RWPE2 (cell line): ENCODE data around the gene KYAT1.

Experiments used
- ATAC-seq: fragments of 200-7000 bp; cut with Tn5 transposase; 3 replicates; pipeline ENCODE4 v1.9.1; 2021; ENCODE audit warnings: low read depth
- DNase-seq: peaks from one replicate; pipeline ENCODE4 v3.0.0-alpha.2; 2020; ENCODE audit warnings: low spot score
- H3K27ac ChIP-seq: fragments of 450-650 bp; 2 replicates; pipeline ENCODE4 v1.5.1; 2017; ENCODE audit warnings: mild to moderate bottlenecking; ENCODE audit not compliant: poor library complexity, severe bottlenecking
- H3K27me3 ChIP-seq: fragments of 250-450 bp; sonication (Bioruptor Pico); 2 replicates; pipeline ENCODE4 v1.5.1; 2021; ENCODE audit warnings: mild to moderate bottlenecking, moderate library complexity; ENCODE audit not compliant: insufficient read depth, poor library complexity, severe bottlenecking
- H3K36me3 ChIP-seq: fragments of 250-450 bp; sonication (Bioruptor Pico); 2 replicates; pipeline ENCODE4 v1.5.1; 2020; ENCODE audit warnings: low read depth, mild to moderate bottlenecking, moderate library complexity
- H3K4me1 ChIP-seq: fragments of 250-450 bp; sonication (Bioruptor Pico); 2 replicates; pipeline ENCODE4 v1.5.1; 2021; ENCODE audit warnings: mild to moderate bottlenecking, moderate library complexity; ENCODE audit not compliant: insufficient read depth, poor library complexity, severe bottlenecking
- H3K4me3 ChIP-seq: fragments of 250-450 bp; sonication (Bioruptor Pico); 2 replicates; pipeline ENCODE4 v1.5.1; 2021; ENCODE audit warnings: mild to moderate bottlenecking, moderate library complexity; ENCODE audit not compliant: severe bottlenecking
- H3K9me3 ChIP-seq: fragments of 250-450 bp; sonication (Bioruptor Pico); 2 replicates; pipeline ENCODE4 v1.5.1; 2021; ENCODE audit warnings: mild to moderate bottlenecking, moderate library complexity; ENCODE audit not compliant: severe bottlenecking
- TF ChIP-seq, protein P1 (sequence below): fragments of 450-650 bp; IDR thresholded peaks from one replicate; pipeline ENCODE4 v1.5.1; 2017; ENCODE audit warnings: mild to moderate bottlenecking, moderate library complexity; ENCODE audit not compliant: poor library complexity, severe bottlenecking

The KYAT1 gene

DNA sequence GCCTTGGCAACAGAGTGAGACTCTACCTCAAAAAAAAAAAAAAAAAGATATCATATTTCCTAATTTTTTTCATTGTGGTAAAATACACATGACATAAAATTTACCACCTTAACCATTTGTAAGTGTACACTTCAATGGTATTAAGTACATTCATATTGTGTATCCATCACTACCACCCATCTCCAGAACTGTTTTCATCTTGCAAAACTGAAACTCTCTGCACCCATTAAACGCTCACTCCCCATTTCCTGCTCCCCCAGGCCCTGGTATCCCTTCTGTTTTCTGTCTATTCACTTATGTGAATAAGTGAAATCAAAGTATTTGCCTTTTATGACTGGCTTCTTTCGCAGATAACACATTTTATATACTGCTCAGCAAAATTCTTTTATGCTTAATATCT, 13.0 kb upstream of the KYAT1 start:
- Histone ChIP-seq H3K9me3 (no peaks in the 10 kb centered on the region), H3K36me3 (peaks cover 79% of the 10 kb centered on the region), H3K27ac (peak overlapping the region; percentile 91), H3K4me1 (peaks cover 47% of the 10 kb centered on the region), H3K4me3 (no peak overlapping the region), H3K27me3 (no peaks in the 10 kb centered on the region)
- DNase-seq (no peak), ATAC-seq (no peak)
- TF ChIP-seq, protein P1, sequence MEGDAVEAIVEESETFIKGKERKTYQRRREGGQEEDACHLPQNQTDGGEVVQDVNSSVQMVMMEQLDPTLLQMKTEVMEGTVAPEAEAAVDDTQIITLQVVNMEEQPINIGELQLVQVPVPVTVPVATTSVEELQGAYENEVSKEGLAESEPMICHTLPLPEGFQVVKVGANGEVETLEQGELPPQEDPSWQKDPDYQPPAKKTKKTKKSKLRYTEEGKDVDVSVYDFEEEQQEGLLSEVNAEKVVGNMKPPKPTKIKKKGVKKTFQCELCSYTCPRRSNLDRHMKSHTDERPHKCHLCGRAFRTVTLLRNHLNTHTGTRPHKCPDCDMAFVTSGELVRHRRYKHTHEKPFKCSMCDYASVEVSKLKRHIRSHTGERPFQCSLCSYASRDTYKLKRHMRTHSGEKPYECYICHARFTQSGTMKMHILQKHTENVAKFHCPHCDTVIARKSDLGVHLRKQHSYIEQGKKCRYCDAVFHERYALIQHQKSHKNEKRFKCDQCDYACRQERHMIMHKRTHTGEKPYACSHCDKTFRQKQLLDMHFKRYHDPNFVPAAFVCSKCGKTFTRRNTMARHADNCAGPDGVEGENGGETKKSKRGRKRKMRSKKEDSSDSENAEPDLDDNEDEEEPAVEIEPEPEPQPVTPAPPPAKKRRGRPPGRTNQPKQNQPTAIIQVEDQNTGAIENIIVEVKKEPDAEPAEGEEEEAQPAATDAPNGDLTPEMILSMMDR, result no peak

- DNase-seq, result no peak
- Histone ChIP-seq H3K27me3 (no peaks in the 10 kb centered on the region), H3K4me1 (peaks cover 40% of the 10 kb centered on the region), H3K27ac (peak overlapping the region; percentile 91), H3K9me3 (no peaks in the 10 kb centered on the region), H3K4me3 (no peak overlapping the region), H3K36me3 (peaks cover 87% of the 10 kb centered on the region)
- TF ChIP-seq, protein P1, result no peak
- no peak for ATAC-seq
Observed at GRCh38 chr9:128893354-128893753, 11.6 kb upstream of the KYAT1 start.

DNA sequence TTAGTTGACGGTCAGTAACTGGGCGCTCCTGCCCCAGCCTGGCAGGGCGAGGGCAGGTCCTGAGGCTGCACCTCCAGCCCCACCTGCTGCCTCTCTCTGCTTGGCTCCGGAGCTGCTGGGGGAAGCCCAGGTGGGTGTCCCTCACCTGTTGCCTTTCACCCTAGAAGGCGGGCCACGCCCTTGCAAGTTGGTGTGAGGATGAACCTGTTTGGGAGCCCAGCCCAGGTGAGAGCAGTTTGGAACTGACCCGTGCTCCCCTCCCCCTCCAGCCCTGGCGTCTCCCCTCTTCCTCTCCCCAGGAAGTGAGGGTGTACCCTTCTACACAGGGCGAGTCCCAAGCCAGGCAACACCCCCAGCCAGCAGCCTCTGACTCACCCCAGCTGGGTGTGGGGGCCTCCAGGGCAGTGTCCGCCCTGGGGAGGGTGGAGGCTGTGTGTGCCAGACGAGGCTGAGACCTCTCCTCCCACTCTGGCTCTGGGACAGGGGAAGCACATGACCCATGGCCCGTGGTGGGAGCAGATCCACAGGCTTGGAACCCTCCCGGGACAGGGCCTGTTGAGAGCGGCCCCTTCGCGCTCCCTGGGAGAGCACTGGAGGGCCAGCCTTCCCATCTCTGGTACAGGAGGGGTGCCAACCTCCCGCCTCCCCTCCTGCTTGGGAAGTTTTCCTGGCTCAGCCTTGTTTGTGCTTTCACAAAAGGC, 10.6 kb upstream of the KYAT1 start:
- DNase-seq, result peak; percentile 97
- Histone ChIP-seq H3K27ac (peak overlapping the region; percentile 91), H3K36me3 (peaks cover 88% of the 10 kb centered on the region)

GRCh38 chr9:128891321-128892220, 9.8 kb upstream of the KYAT1 start:
- TF ChIP-seq, protein P1, result no peak
- ATAC-seq (no peak), DNase-seq (no peak)
- H3K27ac ChIP-seq, result peak overlapping the region; percentile 91
- no peaks in the 10 kb centered on the region for H3K9me3 ChIP-seq
- no peak overlapping the region for H3K4me3 ChIP-seq
- peaks cover 51% of the 10 kb centered on the region for H3K4me1 ChIP-seq
- H3K36me3 ChIP-seq, result peaks cover 88% of the 10 kb centered on the region
- no peaks in the 10 kb centered on the region for H3K27me3 ChIP-seq

More for the DNA sequence above, 10.6 kb upstream of the KYAT1 start:
- no peaks in the 10 kb centered on the region for H3K9me3 ChIP-seq
- TF ChIP-seq, protein P1, result no peak
- H3K27me3 ChIP-seq, result no peaks in the 10 kb centered on the region
- no peak overlapping the region for H3K4me3 ChIP-seq
- peak; percentile 89 for ATAC-seq
- H3K4me1 ChIP-seq, result peaks cover 47% of the 10 kb centered on the region
